Daoy (cell line): ENCODE results near the gene RPS10. TPM values are rescaled to one million over a fixed set of nuclear protein-coding genes. Genes with fewer than 3 reads are reported as not detected.

Source experiments
- DNase-seq: peaks from one replicate; pipeline ENCODE4 v3.0.0-alpha.2; 2015; ENCODE audit warnings: low read depth
- total RNA-seq: library from RNA; depleted of rRNA; stranded (reverse); fragments of >200 nt; shearing (Covaris generic); gene quantifications from 2 replicates; pipeline ENCODE4 v1.2.3, GENCODE V29; 2014; rRNA removed

RPS10 gene
- total RNA-seq, 1 experiment from 2014 or later, result 6,506 TPM

GRCh38 chr6:34370361-34370760 lies 55.5 kb downstream of the RPS10 start:
- no peak for DNase-seq

DNA sequence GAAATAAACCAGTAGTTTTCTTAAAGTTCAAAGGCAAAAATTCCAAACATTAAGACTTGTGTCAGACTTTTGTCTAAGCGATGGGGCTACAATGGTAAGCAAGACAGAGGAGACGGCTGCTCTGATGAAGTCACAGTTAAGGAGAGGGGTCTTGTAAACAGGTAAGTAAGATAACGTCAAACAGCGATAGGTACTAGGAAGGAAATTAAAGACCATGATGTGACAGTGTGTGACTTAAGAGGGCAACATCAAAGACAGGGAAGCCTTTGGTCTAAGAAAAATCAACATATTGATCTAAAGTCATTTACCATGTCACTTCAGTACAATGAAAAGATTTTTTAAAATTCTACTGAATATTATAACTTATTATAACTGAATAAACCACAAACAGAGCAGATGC lies 56.5 kb downstream of the RPS10 start:
- DNase-seq, result no peak

Other genes starting within 250 kb of the RPS10 start
- gene HMGA1, start 189.2 kb downstream of the RPS10 start, total RNA-seq, result 489 and 504 TPM in 2 replicates
- gene SMIM29, start 177.1 kb downstream of the RPS10 start, total RNA-seq, result 53.3 and 58.3 TPM in 2 replicates
- 35.1 and 35.4 TPM in 2 replicates for gene NUDT3, start 33.4 kb downstream of the RPS10 start, total RNA-seq
- gene PACSIN1, start 40.0 kb upstream of the RPS10 start, total RNA-seq, result not detected in 2 replicates
- not detected in 2 replicates for gene SPDEF, start 130.3 kb upstream of the RPS10 start, total RNA-seq